Dendritic cell treated with granulocyte-macrophage colony-stimulating factor and Interleukin-4, amounts not matched to agents 40 ng/mL and 50 ng/mL, for 4 days (primary cell): Measurements from ENCODE around the gene COL2A1.

ENCODE experiments used
- H3K27ac Mint-ChIP-seq: one replicate; pipeline ENCODE4 v1.8.0; 2022; ENCODE audit warnings: mild to moderate bottlenecking, mixed read lengths
- H3K27me3 Mint-ChIP-seq: one replicate; pipeline ENCODE4 v1.8.0; 2022; ENCODE audit warnings: mild to moderate bottlenecking, mixed read lengths
- H3K36me3 Mint-ChIP-seq: one replicate; pipeline ENCODE4 v1.8.0; 2022; ENCODE audit warnings: low read depth, mixed read lengths
- H3K4me1 Mint-ChIP-seq: one replicate; pipeline ENCODE4 v1.8.0; 2022; ENCODE audit warnings: low read depth, mixed read lengths
- H3K4me3 Mint-ChIP-seq: one replicate; pipeline ENCODE4 v1.8.0; 2022; ENCODE audit warnings: mild to moderate bottlenecking, moderate library complexity, mixed read lengths
- H3K9me3 Mint-ChIP-seq: one replicate; pipeline ENCODE4 v1.8.0; 2022; ENCODE audit warnings: mixed read lengths
- intact Hi-C: fragments of 100-400 bp; cut with micrococcal nuclease; formaldehyde crosslinking; loops from one replicate; pipeline ENCODE4 v1.15.0; 2022

The COL2A1 gene

DNA sequence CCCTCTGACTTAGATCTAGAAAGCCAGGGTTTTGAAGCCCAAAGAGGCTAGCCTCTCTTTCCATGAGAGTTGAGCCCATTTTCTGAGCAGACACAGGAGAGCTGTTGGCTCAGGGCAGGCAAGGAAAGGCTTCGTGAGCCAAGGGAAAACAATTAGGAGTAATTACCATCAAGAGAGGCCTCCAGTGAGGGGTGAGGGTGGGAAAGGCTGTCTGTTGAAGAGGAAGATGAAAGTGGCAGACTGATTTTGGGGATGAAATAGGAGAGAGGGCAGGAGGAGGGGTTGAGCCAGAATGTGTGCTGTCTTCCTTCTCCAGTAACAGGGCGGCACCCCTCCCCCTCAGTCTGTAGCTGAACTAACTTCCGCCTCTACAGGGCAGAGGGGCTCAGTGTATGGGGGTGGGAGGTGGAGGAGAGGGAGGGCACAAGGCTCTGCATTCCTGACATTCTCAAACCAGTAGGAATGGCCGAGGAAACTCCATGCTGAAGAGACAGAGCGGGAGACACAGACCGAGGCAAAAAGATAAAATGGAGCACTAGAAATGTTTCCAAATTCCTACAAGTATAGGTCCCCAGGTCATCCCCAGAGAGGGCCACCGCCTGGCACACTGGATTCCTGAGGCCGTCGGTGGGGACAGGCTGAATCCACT lies 33.1 kb upstream of the COL2A1 start:
- H3K9me3 Mint-ChIP-seq = no peaks in the 10 kb centered on the region

GRCh38 chr12:48036818-48037217 lies 32.5 kb upstream of the COL2A1 start:
- no peak overlapping the region for H3K4me3 Mint-ChIP-seq
- intact Hi-C loops = no loop called here
- H3K9me3 Mint-ChIP-seq = no peaks in the 10 kb centered on the region
- peaks cover 18% of the 10 kb centered on the region for H3K4me1 Mint-ChIP-seq
- H3K36me3 Mint-ChIP-seq = no peaks in the 10 kb centered on the region
- H3K27me3 Mint-ChIP-seq = no peaks in the 10 kb centered on the region
- peak overlapping the region; percentile 77 for H3K27ac Mint-ChIP-seq

More for the DNA sequence above, 33.1 kb upstream of the COL2A1 start:
- Mint-ChIP-seq H3K27me3 (no peaks in the 10 kb centered on the region), H3K27ac (peak overlapping the region; percentile 77), H3K4me1 (peaks cover 18% of the 10 kb centered on the region), H3K4me3 (peak overlapping the region; percentile 57), H3K36me3 (no peaks in the 10 kb centered on the region)
- intact Hi-C loops = no loop called here

DNA sequence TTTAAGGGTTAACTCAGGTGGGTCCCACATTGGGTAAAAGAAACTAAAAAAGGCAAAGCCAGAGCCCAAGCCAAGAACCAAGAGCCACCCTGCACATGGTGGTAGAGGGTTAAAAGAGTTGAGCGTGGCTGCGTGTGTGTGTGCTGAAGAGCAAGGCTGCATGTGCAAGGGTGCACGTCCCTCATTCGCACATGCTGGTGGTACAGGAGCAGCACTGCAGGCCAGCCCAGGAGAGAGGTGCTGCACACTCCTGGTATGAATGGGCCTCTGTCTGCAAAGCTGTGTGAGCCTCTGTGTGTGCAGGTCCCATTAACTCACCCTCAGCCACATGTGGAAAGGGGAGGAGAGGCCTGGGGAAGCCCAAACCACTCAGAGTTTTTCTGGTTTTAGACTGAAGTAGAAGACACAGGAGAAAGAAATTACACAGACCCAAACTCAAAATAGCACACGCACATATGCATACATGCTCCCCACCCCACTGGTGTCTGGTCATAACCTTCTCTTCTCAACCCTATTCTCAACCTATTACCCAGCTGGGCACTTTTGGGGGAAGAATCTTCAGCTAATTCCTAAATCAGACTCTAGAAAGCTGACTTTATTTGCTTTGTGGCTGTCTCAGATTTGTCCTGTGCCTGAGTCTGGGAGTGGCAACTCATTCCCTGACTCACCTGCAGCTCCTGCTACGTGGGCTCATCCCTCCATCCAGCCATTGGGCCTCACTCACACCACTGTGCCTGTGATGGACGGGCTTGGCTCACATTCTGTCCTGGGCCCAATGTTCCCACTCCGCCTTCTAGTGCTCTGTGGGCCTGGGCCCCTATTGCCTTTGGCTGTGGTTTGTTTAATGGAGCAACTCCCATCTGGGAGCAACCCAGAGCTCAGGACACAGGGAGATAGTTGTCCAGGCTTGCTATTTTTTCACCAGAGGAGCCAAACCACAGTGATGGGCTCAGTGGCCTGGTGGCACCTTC lies 30.8 kb upstream of the COL2A1 start:
- Mint-ChIP-seq H3K36me3 (no peaks in the 10 kb centered on the region), H3K27ac (no peak overlapping the region), H3K4me3 (no peak overlapping the region), H3K9me3 (no peaks in the 10 kb centered on the region), H3K27me3 (no peaks in the 10 kb centered on the region), H3K4me1 (peaks cover 19% of the 10 kb centered on the region)
- intact Hi-C loops = no loop called here

DNA sequence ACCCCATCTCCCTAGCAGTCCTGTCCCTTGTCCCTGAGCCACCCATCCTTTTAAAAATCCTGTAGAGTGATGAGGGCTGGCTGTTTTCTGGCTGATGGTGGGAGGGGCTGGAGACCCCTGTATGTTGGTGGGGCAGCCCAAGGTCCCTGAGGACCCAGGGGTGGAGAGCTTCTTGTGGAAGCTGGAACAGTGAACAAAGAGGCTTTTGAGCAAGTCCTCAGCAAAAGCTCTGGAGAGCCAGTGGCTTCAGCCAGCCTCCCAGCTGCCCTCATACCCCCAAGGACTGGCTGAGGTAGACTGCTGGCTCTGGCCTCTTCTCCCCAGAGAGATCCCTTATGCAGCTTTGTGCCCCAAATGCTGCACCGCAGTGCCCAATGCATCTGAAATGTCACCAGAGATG lies 29.2 kb upstream of the COL2A1 start:
- no peaks in the 10 kb centered on the region for H3K36me3 Mint-ChIP-seq
- intact Hi-C loops = no loop called here

DNA sequence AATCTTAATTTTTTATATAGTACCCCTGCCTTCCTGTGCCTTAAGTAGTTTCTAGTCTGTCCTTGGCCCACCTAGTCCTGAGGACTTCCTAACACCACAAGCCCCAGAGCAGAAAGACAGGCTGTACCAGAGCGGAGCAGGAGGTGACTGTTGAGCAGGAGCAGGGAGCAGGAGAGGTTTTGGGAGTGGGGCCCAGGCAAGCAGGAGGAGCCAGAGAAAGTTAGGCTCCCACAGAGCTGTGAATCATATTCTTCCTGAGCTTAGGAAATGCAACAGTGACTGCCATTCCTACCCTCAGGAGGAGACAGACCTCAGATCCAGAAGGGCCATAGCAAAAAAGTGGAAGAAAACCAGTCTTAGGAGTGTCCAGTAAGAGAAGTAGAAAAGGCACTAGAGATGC lies 28.3 kb upstream of the COL2A1 start:
- no peak overlapping the region for H3K4me3 Mint-ChIP-seq
- H3K36me3 Mint-ChIP-seq = no peaks in the 10 kb centered on the region
- no peaks in the 10 kb centered on the region for H3K9me3 Mint-ChIP-seq
- peaks cover 18% of the 10 kb centered on the region for H3K4me1 Mint-ChIP-seq
- intact Hi-C loops = no loop called here
- no peak overlapping the region for H3K27ac Mint-ChIP-seq
- H3K27me3 Mint-ChIP-seq = peaks cover 3% of the 10 kb centered on the region

More for the DNA sequence above, 29.2 kb upstream of the COL2A1 start:
- Mint-ChIP-seq H3K4me3 (no peak overlapping the region), H3K4me1 (peaks cover 25% of the 10 kb centered on the region), H3K9me3 (no peaks in the 10 kb centered on the region), H3K27me3 (peaks cover 3% of the 10 kb centered on the region), H3K27ac (no peak overlapping the region)

- peaks cover 7% of the 10 kb centered on the region for H3K4me1 Mint-ChIP-seq
- no peaks in the 10 kb centered on the region for H3K36me3 Mint-ChIP-seq
- intact Hi-C loops = no loop called here
- no peaks in the 10 kb centered on the region for H3K9me3 Mint-ChIP-seq
- no peak overlapping the region for H3K4me3 Mint-ChIP-seq
- H3K27me3 Mint-ChIP-seq = peaks cover 6% of the 10 kb centered on the region
- no peak overlapping the region for H3K27ac Mint-ChIP-seq
Observed at GRCh38 chr12:48031135-48031960, 27.1 kb upstream of the COL2A1 start.

DNA sequence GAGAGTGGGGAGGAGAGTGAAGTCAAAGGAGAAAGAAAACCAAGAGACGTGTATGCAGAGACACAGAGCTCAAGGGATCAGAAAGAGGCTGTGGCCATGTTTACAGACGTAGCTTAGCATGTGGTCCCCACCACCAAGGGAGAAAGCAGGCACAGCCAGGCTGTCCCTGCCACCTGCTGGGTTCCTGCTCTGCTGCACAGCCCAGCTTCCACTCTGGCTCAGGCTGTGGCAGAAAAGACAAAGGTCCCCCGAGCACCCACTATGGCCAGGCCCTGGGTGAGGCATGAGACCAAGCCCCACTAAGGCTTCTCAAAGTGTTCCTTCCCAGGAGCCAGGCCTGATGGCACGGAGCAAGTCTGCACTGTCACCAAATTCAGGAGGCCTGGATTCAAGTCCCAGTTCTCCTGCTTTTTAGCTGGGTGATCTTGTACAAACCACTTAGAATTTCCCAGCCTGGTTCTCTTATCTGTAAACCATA lies 25.9 kb upstream of the COL2A1 start:
- intact Hi-C loops = no loop called here
- Mint-ChIP-seq H3K4me3 (no peak overlapping the region), H3K27ac (peak overlapping the region; percentile 35), H3K4me1 (peaks cover 7% of the 10 kb centered on the region), H3K9me3 (no peaks in the 10 kb centered on the region), H3K36me3 (no peaks in the 10 kb centered on the region), H3K27me3 (peaks cover 6% of the 10 kb centered on the region)

DNA sequence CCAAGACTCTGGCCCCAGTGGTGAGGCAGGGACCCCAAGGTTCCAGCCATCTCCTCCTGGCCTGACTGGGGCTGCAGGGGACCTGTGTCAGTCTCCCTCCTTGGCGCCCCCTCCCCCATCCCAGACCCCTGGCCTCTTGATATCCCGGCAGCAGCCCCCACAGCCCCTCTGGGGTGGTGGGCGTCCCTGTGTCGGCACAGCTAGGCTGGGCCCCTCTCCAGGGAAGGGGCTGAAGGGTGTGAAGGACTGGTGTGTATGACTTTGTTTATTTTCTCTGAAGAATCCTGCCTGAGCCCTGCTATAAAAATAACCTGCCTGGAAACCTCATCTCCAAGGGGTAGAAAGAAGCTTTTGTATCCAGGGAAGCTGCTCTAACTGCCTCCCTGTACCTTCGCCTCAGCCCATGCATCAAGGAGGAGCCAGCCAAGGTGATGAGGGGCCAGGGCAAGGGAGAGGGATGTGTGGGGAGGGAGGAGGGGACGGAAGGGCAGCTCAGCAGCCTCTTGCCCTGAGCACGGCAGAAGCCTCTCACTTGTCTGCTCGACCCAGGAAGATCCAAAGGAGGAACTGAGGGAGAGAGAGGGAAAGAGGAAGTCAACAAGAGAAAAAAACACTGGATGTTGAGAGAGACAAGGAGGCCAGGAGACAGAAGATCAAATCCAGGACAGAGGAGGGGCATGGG lies 25.4 kb upstream of the COL2A1 start:
- peaks cover 7% of the 10 kb centered on the region for H3K4me1 Mint-ChIP-seq

DNA sequence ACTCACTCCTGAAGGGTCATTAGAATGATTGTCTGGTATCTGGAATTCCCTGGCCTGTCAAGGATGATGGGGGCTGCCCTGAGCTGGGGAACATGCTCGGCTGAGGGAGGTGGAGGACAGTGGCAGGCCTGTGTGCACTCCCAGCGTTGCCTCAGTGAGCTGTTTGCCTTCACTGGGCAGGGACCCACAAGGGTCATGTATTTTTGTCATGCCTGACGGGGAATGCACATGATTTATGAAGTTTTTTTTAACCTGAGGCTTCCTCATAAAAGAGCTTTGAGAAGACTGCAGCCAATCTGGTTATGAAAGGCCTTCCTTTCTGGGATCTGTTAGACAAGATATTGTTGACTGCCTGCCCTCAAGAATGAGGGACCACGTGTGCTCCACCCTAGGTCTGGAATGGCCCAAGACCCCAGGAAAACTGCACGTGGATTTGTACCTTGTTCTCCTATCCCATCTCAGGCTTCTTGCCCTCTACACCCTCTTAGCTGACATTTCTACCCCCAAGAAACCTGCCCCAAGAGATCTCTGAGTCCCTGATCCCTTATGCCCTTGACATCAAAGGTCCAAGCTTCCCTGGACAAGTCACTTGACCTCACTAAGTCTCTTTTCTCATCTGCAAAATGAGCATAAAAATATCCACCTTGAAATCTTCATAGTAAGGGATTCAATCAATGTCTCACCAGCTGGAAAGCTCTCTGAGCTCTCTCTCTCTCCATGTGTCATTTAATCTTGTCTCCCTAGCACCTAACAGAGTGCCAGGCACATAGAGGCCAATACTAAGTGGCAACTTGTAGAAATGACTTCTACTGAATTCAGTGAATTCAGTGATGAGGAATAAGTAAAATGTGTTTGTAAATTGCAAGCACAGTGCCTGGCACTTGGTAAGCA lies 24.5 kb upstream of the COL2A1 start:
- H3K27me3 Mint-ChIP-seq = peaks cover 6% of the 10 kb centered on the region
- H3K27ac Mint-ChIP-seq = no peak overlapping the region
- intact Hi-C loops = no loop called here
- no peaks in the 10 kb centered on the region for H3K36me3 Mint-ChIP-seq
- no peak overlapping the region for H3K4me3 Mint-ChIP-seq
- peaks cover 7% of the 10 kb centered on the region for H3K4me1 Mint-ChIP-seq
- H3K9me3 Mint-ChIP-seq = no peaks in the 10 kb centered on the region

More for the DNA sequence above, 25.4 kb upstream of the COL2A1 start:
- Mint-ChIP-seq H3K27ac (peak overlapping the region; percentile 35), H3K36me3 (no peaks in the 10 kb centered on the region), H3K4me3 (no peak overlapping the region), H3K27me3 (peaks cover 6% of the 10 kb centered on the region), H3K9me3 (no peaks in the 10 kb centered on the region)
- intact Hi-C loops = no loop called here

DNA sequence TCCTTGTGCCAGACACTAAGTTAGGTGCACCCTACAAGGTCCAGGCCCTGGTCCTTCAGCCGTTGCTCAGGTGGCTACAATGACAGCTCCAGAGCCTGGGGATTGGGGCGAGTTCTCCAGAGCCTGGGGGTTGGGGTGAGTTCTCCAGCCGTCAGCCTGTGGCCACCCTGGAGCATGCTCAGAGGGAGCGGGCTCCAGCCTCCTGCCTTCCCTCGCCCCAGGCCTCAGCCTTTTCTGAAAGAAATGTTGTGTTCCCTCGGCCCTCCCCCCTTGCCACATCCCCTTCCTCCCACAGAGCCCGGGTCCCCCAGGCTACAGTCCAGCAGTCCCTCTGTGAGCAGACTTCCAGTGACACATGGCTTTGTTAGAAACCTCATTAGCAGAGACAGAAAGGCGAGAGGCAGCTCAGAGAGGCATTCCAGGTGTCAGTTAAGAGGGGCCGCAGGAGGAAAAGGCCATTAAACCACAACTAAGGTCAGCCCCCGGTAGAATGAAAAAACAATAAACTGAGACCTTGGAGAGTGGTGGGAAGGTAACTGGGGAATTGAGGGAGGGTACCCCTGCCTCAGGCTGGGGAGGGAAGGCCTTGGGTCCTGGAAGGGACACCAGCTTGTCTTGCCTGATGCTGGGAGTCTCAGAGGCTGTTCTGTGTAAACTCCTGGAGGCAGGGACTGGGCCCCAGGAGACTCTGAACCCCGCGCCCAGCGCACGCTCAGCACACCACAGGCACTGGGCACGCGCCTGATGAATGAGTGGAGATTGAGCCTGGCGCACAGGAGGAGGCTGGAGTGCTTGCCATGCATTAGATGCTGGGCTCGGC lies 23.1 kb upstream of the COL2A1 start:
- H3K4me3 Mint-ChIP-seq = no peak overlapping the region
- H3K4me1 Mint-ChIP-seq = peaks cover 7% of the 10 kb centered on the region
- peaks cover 13% of the 10 kb centered on the region for H3K27me3 Mint-ChIP-seq
- no peaks in the 10 kb centered on the region for H3K36me3 Mint-ChIP-seq
- H3K9me3 Mint-ChIP-seq = no peaks in the 10 kb centered on the region
- intact Hi-C loops = no loop called here
- no peak overlapping the region for H3K27ac Mint-ChIP-seq

- no peak overlapping the region for H3K27ac Mint-ChIP-seq
- no peaks in the 10 kb centered on the region for H3K9me3 Mint-ChIP-seq
- H3K4me3 Mint-ChIP-seq = no peak overlapping the region
- peaks cover 7% of the 10 kb centered on the region for H3K4me1 Mint-ChIP-seq
- no peaks in the 10 kb centered on the region for H3K36me3 Mint-ChIP-seq
- peaks cover 15% of the 10 kb centered on the region for H3K27me3 Mint-ChIP-seq
- intact Hi-C loops = no loop called here
Observed at GRCh38 chr12:48026060-48026827, 22.0 kb upstream of the COL2A1 start.
